GM12878 (cell line): ENCODE measurements around the gene ANP32B. TPM values are rescaled to one million over a fixed set of nuclear protein-coding genes. Genes with fewer than 3 reads are reported as not detected.

Experiments
- BACH1 ChIP-seq: fragments of 450-650 bp; IDR thresholded peaks from 2 replicates; pipeline ENCODE4 v1.6.1; 2017; ENCODE audit warnings: mild to moderate bottlenecking, borderline replicate concordance
- CREB1 ChIP-seq: IDR thresholded peaks from 2 replicates; pipeline ENCODE4 v1.6.1; 2012; ENCODE audit warnings: low read depth, mild to moderate bottlenecking, inconsistent platforms
- EED ChIP-seq: sonication (generic); IDR thresholded peaks from 2 replicates; pipeline ENCODE4 v1.6.1; 2016; ENCODE audit warnings: antibody characterized with exemption, low read depth
- EP300 ChIP-seq, 2 experiments: fragments of 150-350 bp in 1 of 2; IDR thresholded peaks; 2 replicates each; pipeline ENCODE4 v1.6.1; 2011 to 2012; ENCODE audit warnings: low read depth in 2 of 2, low read length in 2 of 2, borderline replicate concordance in 1 of 2, improper control_type of control experiment in 1 of 2, inconsistent platforms in 1 of 2; ENCODE audit not compliant: control insufficient read depth in 1 of 2
- GABPA ChIP-seq: IDR thresholded peaks from 2 replicates; pipeline ENCODE4 v1.6.1; 2014; ENCODE audit warnings: antibody characterized with exemption, low read depth, mild to moderate bottlenecking, inconsistent platforms
- HDAC2 ChIP-seq: fragments of 200-600 bp; sonication (generic); IDR thresholded peaks from 2 replicates; pipeline ENCODE4 v1.6.1; 2017
- MEF2B ChIP-seq: fragments of 450-650 bp; IDR thresholded peaks from 2 replicates; pipeline ENCODE4 v1.6.1; 2018; ENCODE audit warnings: mild to moderate bottlenecking, moderate library complexity; ENCODE audit not compliant: partially characterized antibody, poor library complexity, severe bottlenecking
- MXI1 ChIP-seq: fragments of 150-350 bp; IDR thresholded peaks from 2 replicates; pipeline ENCODE4 v1.6.1; 2011; ENCODE audit warnings: low read depth, mild to moderate bottlenecking, inconsistent platforms, low read length, improper control_type of control experiment
- MYC ChIP-seq: IDR thresholded peaks from 2 replicates; pipeline ENCODE4 v1.6.1; 2011; ENCODE audit warnings: mild to moderate bottlenecking, low read length, moderate library complexity, inconsistent platforms; ENCODE audit not compliant: insufficient read depth, insufficient replicate concordance, insufficient read length, severe bottlenecking
- NFIC ChIP-seq: IDR thresholded peaks from 2 replicates; pipeline ENCODE4 v1.6.1; 2012; ENCODE audit warnings: low read depth, mild to moderate bottlenecking, inconsistent platforms, low read length, moderate library complexity
- NFYB ChIP-seq: IDR thresholded peaks from 2 replicates; pipeline ENCODE4 v1.6.1; 2011; ENCODE audit warnings: low read depth, mild to moderate bottlenecking, low read length, improper control_type of control experiment, moderate library complexity; ENCODE audit not compliant: insufficient read depth
- NRF1 ChIP-seq: conservative IDR thresholded peaks from 2 replicates; pipeline ENCODE4 v1.6.1; 2011; ENCODE audit warnings: mild to moderate bottlenecking, low read depth, low read length, improper control_type of control experiment
- RCOR1 ChIP-seq: conservative IDR thresholded peaks from 2 replicates; pipeline ENCODE4 v1.6.1; 2012; ENCODE audit warnings: low read depth, low read length, improper control_type of control experiment
- RFX5 ChIP-seq: IDR thresholded peaks from 2 replicates; pipeline ENCODE4 v1.6.1; 2011; ENCODE audit warnings: low read depth, low read length, improper control_type of control experiment
- RUNX3 ChIP-seq: IDR thresholded peaks from 2 replicates; pipeline ENCODE4 v1.6.1; 2012; ENCODE audit warnings: low read length, inconsistent platforms
- TARDBP ChIP-seq: IDR thresholded peaks from 2 replicates; pipeline ENCODE4 v1.6.1; 2016; ENCODE audit warnings: borderline replicate concordance
- ZBED1 ChIP-seq: IDR thresholded peaks from 2 replicates; pipeline ENCODE4 v1.6.1; 2016; ENCODE audit warnings: borderline replicate concordance
- ZNF24 ChIP-seq: fragments of 450-650 bp; IDR thresholded peaks from 2 replicates; pipeline ENCODE4 v1.6.1; 2017; ENCODE audit warnings: antibody characterized with exemption, mild to moderate bottlenecking
- polyA plus RNA-seq, 11 experiments: library from polyadenylated mRNA; depleted of rRNA in 4 of 11; unstranded in 6 of 11; stranded (reverse) in 5 of 11; fragments of >200 nt; fragmentation: Nextera tagmentation in 4 of 11; fragmentation: Illumina TruSeq in 1 of 11; extraction: Ambion mirVana in 4 of 11; extraction: Trizol in 1 of 11; gene quantifications; 1 replicate in 1 of 11; 2 replicates in 10 of 11; pipeline versions ENCODE4 v1.2.1 to v1.2.3, GENCODE V29; 2011 to 2016; ENCODE audit warnings: inconsistent platforms in 2 of 11, missing spikeins in 2 of 11, low read depth in 1 of 11
- total RNA-seq, 4 experiments: library from RNA; depleted of rRNA in 3 of 4; stranded (reverse); fragments of >200 nt in 3 of 4; fragmentation: Illumina TruSeq in 1 of 4; extraction: Trizol in 1 of 4; gene quantifications; 2 replicates each; pipeline versions ENCODE4 v1.2.1 to v1.2.3, GENCODE V29; 2013 to 2021
- TF ChIP-seq, protein P1 (sequence below): IDR thresholded peaks from 2 replicates; pipeline ENCODE4 v1.6.1; 2012; ENCODE audit warnings: low read depth, low read length, improper control_type of control experiment
- TF ChIP-seq, protein P2 (sequence below): fragments of 450-650 bp; formaldehyde crosslinking; IDR thresholded peaks from 2 replicates; pipeline ENCODE4 v1.4.0; 2022; ENCODE audit warnings: mild to moderate bottlenecking, moderate library complexity
- TF ChIP-seq, protein P3 (sequence below): fragments of 450-650 bp; IDR thresholded peaks from 2 replicates; pipeline ENCODE4 v1.6.1; 2017; ENCODE audit warnings: antibody characterized with exemption, mild to moderate bottlenecking, moderate library complexity
- TF ChIP-seq, protein P4 (sequence below): fragments of 450-650 bp; IDR thresholded peaks from 2 replicates; pipeline ENCODE4 v1.6.1; 2017; ENCODE audit warnings: mild to moderate bottlenecking, moderate library complexity

Gene ANP32B
- total and polyA plus RNA-seq, 10 of the 15 experiments (the other 5 are each of a cell fraction or from before 2014, with no cell fraction given), result 24.5 to 419 (median 171) TPM

DNA sequence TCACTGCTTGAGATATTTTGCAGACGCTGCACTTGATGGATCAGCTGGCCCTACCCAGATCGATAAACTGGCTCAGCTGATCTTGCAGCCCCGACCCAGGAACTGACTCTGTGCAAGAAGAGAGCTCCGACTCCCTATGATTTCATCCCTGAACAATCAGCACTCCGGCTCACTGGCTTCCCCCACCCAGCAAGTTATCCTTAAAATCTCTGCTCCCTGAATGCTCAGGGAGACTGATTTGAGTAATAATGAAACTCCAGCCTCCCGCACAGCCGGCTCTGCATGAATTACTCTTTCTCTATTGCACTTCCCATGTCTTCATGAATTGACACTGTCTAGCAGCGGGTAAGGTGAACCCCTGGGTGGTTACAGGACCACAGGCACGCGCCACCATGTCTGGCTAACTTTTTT, 56.5 kb downstream of the ANP32B start (continued):
- no peak for TF ChIP-seq RCOR1
- no peak for TF ChIP-seq GABPA
- TF ChIP-seq RFX5, result no peak
- TF ChIP-seq TARDBP, result no peak
- TF ChIP-seq NFIC, result peak; percentile 35; the same call in 1 of the 2 replicates
- TF ChIP-seq RUNX3, result peak; percentile 67
- peak; percentile 89 for TF ChIP-seq EED
- TF ChIP-seq, protein P1, sequence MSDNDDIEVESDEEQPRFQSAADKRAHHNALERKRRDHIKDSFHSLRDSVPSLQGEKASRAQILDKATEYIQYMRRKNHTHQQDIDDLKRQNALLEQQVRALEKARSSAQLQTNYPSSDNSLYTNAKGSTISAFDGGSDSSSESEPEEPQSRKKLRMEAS, result no peak
- no peak for TF ChIP-seq HDAC2
- TF ChIP-seq MEF2B, result no peak
- TF ChIP-seq ZBED1, result no peak
- no peak for TF ChIP-seq ZNF24
- no peak for TF ChIP-seq NRF1
- no peak for TF ChIP-seq MYC
- no peak for TF ChIP-seq NFYB
- TF ChIP-seq MXI1, result no peak
- TF ChIP-seq, protein P2, sequence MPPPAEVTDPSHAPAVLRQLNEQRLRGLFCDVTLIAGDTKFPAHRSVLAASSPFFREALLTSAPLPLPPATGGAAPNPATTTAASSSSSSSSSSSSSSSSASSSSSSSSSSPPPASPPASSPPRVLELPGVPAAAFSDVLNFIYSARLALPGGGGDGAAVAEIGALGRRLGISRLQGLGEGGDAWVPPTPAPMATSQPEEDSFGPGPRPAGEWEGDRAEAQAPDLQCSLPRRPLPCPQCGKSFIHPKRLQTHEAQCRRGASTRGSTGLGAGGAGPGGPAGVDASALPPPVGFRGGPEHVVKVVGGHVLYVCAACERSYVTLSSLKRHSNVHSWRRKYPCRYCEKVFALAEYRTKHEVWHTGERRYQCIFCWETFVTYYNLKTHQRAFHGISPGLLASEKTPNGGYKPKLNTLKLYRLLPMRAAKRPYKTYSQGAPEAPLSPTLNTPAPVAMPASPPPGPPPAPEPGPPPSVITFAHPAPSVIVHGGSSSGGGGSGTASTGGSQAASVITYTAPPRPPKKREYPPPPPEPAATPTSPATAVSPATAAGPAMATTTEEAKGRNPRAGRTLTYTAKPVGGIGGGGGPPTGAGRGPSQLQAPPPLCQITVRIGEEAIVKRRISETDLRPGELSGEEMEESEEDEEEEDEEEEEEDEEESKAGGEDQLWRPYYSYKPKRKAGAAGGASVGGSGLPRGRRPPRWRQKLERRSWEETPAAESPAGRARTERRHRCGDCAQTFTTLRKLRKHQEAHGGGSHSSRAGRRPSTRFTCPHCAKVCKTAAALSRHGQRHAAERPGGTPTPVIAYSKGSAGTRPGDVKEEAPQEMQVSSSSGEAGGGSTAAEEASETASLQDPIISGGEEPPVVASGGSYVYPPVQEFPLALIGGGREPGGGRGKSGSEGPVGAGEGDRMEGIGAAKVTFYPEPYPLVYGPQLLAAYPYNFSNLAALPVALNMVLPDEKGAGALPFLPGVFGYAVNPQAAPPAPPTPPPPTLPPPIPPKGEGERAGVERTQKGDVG (CRISPR knock-in tag), result no peak
- no peak for TF ChIP-seq CREB1
- TF ChIP-seq, protein P3, sequence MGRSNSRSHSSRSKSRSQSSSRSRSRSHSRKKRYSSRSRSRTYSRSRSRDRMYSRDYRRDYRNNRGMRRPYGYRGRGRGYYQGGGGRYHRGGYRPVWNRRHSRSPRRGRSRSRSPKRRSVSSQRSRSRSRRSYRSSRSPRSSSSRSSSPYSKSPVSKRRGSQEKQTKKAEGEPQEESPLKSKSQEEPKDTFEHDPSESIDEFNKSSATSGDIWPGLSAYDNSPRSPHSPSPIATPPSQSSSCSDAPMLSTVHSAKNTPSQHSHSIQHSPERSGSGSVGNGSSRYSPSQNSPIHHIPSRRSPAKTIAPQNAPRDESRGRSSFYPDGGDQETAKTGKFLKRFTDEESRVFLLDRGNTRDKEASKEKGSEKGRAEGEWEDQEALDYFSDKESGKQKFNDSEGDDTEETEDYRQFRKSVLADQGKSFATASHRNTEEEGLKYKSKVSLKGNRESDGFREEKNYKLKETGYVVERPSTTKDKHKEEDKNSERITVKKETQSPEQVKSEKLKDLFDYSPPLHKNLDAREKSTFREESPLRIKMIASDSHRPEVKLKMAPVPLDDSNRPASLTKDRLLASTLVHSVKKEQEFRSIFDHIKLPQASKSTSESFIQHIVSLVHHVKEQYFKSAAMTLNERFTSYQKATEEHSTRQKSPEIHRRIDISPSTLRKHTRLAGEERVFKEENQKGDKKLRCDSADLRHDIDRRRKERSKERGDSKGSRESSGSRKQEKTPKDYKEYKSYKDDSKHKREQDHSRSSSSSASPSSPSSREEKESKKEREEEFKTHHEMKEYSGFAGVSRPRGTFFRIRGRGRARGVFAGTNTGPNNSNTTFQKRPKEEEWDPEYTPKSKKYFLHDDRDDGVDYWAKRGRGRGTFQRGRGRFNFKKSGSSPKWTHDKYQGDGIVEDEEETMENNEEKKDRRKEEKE, result no peak
- TF ChIP-seq, protein P4, sequence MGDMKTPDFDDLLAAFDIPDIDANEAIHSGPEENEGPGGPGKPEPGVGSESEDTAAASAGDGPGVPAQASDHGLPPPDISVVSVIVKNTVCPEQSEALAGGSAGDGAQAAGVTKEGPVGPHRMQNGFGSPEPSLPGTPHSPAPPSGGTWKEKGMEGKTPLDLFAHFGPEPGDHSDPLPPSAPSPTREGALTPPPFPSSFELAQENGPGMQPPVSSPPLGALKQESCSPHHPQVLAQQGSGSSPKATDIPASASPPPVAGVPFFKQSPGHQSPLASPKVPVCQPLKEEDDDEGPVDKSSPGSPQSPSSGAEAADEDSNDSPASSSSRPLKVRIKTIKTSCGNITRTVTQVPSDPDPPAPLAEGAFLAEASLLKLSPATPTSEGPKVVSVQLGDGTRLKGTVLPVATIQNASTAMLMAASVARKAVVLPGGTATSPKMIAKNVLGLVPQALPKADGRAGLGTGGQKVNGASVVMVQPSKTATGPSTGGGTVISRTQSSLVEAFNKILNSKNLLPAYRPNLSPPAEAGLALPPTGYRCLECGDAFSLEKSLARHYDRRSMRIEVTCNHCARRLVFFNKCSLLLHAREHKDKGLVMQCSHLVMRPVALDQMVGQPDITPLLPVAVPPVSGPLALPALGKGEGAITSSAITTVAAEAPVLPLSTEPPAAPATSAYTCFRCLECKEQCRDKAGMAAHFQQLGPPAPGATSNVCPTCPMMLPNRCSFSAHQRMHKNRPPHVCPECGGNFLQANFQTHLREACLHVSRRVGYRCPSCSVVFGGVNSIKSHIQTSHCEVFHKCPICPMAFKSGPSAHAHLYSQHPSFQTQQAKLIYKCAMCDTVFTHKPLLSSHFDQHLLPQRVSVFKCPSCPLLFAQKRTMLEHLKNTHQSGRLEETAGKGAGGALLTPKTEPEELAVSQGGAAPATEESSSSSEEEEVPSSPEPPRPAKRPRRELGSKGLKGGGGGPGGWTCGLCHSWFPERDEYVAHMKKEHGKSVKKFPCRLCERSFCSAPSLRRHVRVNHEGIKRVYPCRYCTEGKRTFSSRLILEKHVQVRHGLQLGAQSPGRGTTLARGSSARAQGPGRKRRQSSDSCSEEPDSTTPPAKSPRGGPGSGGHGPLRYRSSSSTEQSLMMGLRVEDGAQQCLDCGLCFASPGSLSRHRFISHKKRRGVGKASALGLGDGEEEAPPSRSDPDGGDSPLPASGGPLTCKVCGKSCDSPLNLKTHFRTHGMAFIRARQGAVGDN, result no peak
- TF ChIP-seq EP300 (IDR thresholded peaks at IDR 0.05; ENCODE audit: borderline replicate concordance in 1 of 2, control insufficient read depth in 1 of 2, low read depth in 2 of 2, low read length in 2 of 2), result 0 out of 4 replicates have a peak, but pooled peaks of 1 of the 2 experiments have one; percentile 9
- TF ChIP-seq BACH1, result no peak
